Bronchial epithelial cell (primary cell): ENCODE results near the gene AGPAT3. TPM values are rescaled to one million over a fixed set of nuclear protein-coding genes. Genes with fewer than 3 reads are reported as not detected.

Source experiments
- DNase-seq: peaks from one replicate; pipeline ENCODE4 v3.0.0-alpha.2; 2010; ENCODE audit warnings: low read depth
- FAIRE-seq: peaks from 2 replicates; lab custom pipeline; 2011; peaks lifted over from hg19 to GRCh38; lab: Jason Lieb, UNC
- H3K27me3 ChIP-seq: 2 replicates; pipeline ENCODE4 v1.5.1; 2011; ENCODE audit warnings: low read length; ENCODE audit not compliant: control insufficient read depth, insufficient read depth
- H3K36me3 ChIP-seq: 2 replicates; pipeline ENCODE4 v1.5.1; 2011; ENCODE audit warnings: low read length; ENCODE audit not compliant: control insufficient read depth, insufficient read depth
- H3K4me3 ChIP-seq: 2 replicates; pipeline ENCODE4 v1.5.1; 2011; ENCODE audit warnings: mild to moderate bottlenecking, low read depth, low read length, control low read depth
- total RNA-seq: library from RNA; depleted of rRNA; stranded (reverse); fragments of >200 nt; gene quantifications from 2 replicates; pipeline ENCODE4 v1.2.1, GENCODE V29; 2014
- TF ChIP-seq, protein P1 (sequence below): IDR thresholded peaks from 2 replicates; pipeline ENCODE4 v1.5.1; 2011; ENCODE audit warnings: mild to moderate bottlenecking, moderate library complexity, low read length, control low read depth, inconsistent platforms; ENCODE audit not compliant: insufficient read depth, severe bottlenecking

The AGPAT3 gene
- total RNA-seq, 1 donor from 2014 or later: 40.5 TPM

DNA sequence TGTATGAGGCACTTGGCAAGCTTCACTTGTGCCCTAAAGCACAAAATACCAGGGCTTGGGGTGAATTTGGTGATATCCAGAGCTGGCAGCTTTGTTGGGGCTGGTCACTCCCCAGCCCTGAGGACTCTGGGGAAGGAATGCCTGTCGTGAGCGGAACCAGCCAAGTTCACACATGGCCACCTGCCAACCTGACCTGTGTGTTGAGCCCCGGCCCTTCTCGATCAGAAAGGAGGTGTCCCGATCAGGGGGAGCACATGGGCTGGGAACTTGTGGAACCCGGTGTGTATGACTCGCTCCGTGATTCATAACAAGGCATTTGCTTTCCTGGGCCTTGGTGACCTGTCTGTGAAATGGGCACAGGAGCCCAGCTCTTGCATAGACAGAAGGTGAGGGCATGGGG, 43.1 kb downstream of the AGPAT3 start:
- TF ChIP-seq, protein P1, sequence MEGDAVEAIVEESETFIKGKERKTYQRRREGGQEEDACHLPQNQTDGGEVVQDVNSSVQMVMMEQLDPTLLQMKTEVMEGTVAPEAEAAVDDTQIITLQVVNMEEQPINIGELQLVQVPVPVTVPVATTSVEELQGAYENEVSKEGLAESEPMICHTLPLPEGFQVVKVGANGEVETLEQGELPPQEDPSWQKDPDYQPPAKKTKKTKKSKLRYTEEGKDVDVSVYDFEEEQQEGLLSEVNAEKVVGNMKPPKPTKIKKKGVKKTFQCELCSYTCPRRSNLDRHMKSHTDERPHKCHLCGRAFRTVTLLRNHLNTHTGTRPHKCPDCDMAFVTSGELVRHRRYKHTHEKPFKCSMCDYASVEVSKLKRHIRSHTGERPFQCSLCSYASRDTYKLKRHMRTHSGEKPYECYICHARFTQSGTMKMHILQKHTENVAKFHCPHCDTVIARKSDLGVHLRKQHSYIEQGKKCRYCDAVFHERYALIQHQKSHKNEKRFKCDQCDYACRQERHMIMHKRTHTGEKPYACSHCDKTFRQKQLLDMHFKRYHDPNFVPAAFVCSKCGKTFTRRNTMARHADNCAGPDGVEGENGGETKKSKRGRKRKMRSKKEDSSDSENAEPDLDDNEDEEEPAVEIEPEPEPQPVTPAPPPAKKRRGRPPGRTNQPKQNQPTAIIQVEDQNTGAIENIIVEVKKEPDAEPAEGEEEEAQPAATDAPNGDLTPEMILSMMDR: no peak
- Histone ChIP-seq H3K36me3 (peaks cover 3% of the 10 kb centered on the region), H3K27me3 (no peaks in the 10 kb centered on the region), H3K4me3 (no peak overlapping the region)
- FAIRE-seq (no peak), DNase-seq (no peak)

- H3K27me3 ChIP-seq: no peaks in the 10 kb centered on the region
- DNase-seq (no peak), FAIRE-seq (no peak)
- TF ChIP-seq, protein P1: no peak
- H3K36me3 ChIP-seq: no peaks in the 10 kb centered on the region
- H3K4me3 ChIP-seq: no peak overlapping the region
Measured at GRCh38 chr21:43909741-43910400, 44.8 kb downstream of the AGPAT3 start.

DNA sequence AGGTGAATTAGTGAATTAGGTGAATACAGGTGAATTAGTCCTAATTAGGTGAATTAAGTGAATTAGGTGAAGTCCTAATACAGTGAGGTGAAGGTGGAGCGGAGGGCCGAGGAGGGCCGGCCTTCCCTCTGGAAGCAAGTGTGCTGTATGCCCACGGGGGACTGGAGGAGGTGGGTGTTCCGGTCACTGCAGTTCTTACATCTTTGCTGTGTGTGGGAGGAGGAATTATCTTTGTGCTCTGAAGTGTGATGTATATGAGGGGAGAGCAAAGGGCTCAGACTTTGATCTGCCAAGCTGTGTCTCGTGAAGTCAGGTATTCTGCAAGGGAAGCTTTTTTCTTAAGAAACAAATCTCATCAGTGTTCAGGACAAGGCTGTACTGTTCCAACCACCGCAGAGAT, 45.4 kb downstream of the AGPAT3 start:
- no peak overlapping the region for H3K4me3 ChIP-seq
- no peak for FAIRE-seq
- TF ChIP-seq, protein P1: no peak
- no peak for DNase-seq
- H3K36me3 ChIP-seq: no peaks in the 10 kb centered on the region
- no peaks in the 10 kb centered on the region for H3K27me3 ChIP-seq

GRCh38 chr21:43911015-43911934, 46.3 kb downstream of the AGPAT3 start:
- FAIRE-seq: no peak
- TF ChIP-seq, protein P1: no peak
- no peaks in the 10 kb centered on the region for H3K36me3 ChIP-seq
- H3K27me3 ChIP-seq: no peaks in the 10 kb centered on the region
- DNase-seq: no peak
- H3K4me3 ChIP-seq: no peak overlapping the region

- no peak for FAIRE-seq
- DNase-seq: no peak
- TF ChIP-seq, protein P1: no peak
- Histone ChIP-seq H3K27me3 (no peaks in the 10 kb centered on the region), H3K4me3 (no peak overlapping the region), H3K36me3 (no peaks in the 10 kb centered on the region)
Measured at GRCh38 chr21:43911935-43912487, 47.0 kb downstream of the AGPAT3 start.
